GM12801 (cell line): ENCODE results near the gene OR10A3.

Experiments
- TF ChIP-seq, protein P1 (sequence below): IDR thresholded peaks from one replicate; pipeline ENCODE4 v1.5.1; 2011; ENCODE audit warnings: control low read depth; ENCODE audit not compliant: insufficient read length; ENCODE audit errors: extremely low read depth

The OR10A3 gene

GRCh38 chr11:7931168-7931567 lies 10.3 kb downstream of the OR10A3 start, which contains the start of gene OR10A6:
Gene OR10A6 (minus strand): TSS chr11:7931268. CDS start chr11:7928662, 2,606 bp downstream.
- TF ChIP-seq, protein P1, sequence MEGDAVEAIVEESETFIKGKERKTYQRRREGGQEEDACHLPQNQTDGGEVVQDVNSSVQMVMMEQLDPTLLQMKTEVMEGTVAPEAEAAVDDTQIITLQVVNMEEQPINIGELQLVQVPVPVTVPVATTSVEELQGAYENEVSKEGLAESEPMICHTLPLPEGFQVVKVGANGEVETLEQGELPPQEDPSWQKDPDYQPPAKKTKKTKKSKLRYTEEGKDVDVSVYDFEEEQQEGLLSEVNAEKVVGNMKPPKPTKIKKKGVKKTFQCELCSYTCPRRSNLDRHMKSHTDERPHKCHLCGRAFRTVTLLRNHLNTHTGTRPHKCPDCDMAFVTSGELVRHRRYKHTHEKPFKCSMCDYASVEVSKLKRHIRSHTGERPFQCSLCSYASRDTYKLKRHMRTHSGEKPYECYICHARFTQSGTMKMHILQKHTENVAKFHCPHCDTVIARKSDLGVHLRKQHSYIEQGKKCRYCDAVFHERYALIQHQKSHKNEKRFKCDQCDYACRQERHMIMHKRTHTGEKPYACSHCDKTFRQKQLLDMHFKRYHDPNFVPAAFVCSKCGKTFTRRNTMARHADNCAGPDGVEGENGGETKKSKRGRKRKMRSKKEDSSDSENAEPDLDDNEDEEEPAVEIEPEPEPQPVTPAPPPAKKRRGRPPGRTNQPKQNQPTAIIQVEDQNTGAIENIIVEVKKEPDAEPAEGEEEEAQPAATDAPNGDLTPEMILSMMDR, result no peak

DNA sequence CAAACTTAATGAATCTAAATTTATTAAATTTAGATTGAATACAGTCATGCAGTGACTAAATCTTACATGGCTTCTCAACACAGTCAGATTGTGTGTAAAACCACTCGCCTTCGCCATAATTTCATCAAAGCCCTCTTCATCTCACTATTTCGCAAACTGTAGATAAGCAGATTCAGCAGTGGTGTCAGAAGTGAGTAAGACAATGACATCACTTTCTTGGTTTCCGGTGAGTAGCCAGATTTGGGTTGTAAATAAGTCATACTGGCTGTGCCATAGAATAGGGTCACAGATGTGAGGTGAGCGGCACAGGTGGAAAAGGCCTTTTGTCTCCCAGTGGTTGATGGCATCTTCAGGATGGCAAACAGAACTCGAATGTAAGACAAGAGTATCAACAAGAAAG lies 13.9 kb downstream of the OR10A3 start:
- TF ChIP-seq, protein P1, result no peak

- TF ChIP-seq, protein P1, result no peak
These were observed 17.0 kb downstream of the OR10A3 start for GRCh38 chr11:7924536-7924935.

GRCh38 chr11:7918141-7918540 lies 23.4 kb downstream of the OR10A3 start:
- TF ChIP-seq, protein P1, result no peak

DNA sequence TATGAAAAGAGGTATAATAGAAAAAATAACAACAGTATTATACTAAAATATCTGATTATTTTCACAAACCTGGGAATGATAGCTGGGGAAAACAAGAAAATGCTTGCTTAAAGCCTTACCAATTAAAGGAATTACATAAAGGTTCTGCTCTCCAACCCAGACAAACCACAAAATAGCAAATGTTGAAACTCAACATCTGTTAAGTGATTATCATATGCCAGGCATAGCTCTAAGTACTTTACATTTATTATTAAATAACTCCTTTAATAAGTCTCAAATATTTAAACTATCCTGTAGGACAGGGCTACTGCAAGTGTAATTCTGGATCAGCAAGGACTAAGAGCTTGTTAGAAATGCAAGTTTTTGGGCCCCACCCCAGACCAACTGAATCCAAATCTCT lies 30.5 kb downstream of the OR10A3 start:
- TF ChIP-seq, protein P1, result no peak

GRCh38 chr11:7910286-7910788 lies 31.2 kb downstream of the OR10A3 start:
- TF ChIP-seq, protein P1, result no peak

- TF ChIP-seq, protein P1, result no peak
These were observed 31.8 kb downstream of the OR10A3 start for GRCh38 chr11:7909585-7910285.
